ENCODE results near the gene ERG28.
"Not testable (repeated sequence)": the region's sequence is repeated elsewhere in the genome, so short reads cannot be mapped to it uniquely, and the experiment has no call there.

ERG28 gene, protein sequence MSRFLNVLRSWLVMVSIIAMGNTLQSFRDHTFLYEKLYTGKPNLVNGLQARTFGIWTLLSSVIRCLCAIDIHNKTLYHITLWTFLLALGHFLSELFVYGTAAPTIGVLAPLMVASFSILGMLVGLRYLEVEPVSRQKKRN

DNA sequence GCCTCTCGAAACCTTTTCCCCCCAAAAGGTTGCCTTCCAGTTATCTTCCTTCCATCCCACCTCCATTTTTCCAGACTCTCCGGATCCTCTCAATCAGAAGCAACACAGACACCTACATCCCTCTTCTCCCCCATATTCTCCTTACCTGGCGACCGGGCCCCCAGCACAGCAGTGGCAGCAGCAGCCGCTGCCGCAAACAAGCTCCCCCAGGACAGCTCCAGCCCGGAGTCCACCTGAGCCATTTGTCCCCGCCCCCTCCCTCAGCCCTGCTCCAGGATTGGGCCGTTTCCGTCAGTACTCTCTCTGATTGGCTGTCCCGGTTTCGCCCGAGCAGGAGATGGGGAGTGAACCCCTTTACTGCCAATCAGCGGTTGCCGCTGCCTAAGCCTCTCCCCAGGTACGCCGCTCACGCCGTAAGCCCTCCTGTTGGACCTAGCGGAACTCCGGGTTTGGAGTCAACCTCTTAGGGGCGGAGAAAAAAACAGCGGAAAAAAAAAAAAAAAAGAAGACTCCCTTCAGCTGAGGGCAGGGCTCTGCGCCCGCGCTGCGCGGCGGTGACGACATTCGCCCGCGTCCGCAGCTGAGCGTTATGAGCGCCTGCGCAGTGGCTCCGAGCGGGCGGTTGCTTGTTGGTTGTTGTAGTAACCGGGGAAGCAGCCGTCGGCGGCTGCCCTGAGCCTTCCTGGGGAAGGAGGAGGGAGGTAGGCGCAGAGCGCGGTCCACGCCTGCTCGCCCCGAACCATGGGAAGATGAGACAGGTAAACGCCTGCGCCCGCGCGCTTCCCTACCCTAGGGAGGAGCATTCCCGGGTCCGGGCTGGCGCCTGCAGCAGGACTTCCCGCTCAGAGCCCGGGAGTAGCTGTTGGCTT lies at the start of gene ERG28, which contains the start of gene TTLL5:
Gene ERG28, minus strand, starts transcription at position 247 of the 869 bp plus-strand sequence. CDS start 3,374 bp downstream, outside the sequence.
Gene TTLL5, plus strand, starts transcription at position 617 of the 869 bp plus-strand sequence. CDS start 1,904 bp downstream, outside the sequence.
- peak; percentile 82 for FAIRE-seq

DNA sequence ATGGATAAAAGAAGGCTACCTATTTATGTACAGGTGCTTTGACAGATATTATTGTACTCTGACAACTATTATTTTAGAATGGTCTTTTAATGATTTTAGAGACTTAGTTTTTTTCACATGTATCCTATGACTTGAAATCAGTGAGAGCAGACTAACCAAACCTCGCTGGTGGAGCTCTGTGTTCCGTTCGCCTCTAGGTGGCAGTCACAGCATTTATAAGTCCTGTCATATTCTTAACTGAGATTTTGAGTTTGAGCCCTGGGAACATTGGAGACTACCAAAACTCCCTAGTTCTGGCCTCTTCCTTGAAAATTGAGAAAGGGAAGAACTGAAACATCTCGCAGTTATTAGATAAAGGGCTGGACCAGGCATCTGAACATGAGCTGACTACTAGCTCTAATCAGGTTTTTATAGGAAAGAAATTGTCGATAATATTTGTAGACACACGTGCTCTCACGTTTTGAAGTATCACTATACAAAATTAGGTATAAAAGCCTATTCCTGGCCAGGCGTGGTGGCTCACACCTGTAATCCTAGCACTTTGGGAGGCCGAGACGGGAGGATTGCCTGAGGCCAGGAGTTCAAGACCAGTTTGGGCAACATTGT lies 48.6 kb upstream of the ERG28 start:
- peak; percentile 89 for FAIRE-seq

DNA sequence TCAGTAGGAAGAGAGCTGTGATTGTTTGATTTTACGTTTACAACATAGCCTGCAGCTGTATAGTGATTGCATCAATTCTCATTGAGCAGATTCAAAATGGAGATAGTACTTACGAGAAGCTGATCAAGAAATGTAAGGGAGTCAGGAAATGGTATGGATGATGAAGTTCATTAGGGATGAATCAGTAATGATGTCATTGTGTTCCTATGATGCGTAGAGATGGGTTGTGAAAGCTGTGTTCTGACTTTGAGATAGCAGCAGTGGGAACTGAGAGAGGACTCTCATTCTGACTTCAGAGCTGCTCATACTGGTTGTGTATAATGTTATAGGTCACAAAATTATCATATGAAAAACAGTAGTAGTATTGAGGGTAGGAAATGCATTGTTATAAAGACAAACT lies 44.3 kb upstream of the ERG28 start:
- FAIRE-seq: no peak

DNA sequence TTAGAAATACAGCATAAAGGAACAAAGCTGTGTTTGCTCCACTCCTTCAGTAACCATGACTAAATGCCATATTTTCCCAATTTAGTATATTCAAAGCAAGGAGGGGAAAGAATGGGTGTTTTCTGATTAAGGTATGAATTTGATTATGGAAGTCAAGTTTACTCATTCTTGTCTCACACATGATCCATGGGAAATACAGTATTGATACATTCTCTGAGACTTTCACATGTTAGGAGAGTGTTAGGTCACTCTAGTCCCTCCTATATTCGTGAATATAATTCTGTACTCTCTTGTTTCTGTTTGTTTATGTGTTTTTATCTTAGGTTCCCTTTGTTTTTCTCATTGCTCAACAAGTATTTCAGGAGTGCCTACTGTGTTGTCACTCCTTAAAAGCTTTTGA lies 42.8 kb upstream of the ERG28 start:
- no peak for FAIRE-seq

DNA sequence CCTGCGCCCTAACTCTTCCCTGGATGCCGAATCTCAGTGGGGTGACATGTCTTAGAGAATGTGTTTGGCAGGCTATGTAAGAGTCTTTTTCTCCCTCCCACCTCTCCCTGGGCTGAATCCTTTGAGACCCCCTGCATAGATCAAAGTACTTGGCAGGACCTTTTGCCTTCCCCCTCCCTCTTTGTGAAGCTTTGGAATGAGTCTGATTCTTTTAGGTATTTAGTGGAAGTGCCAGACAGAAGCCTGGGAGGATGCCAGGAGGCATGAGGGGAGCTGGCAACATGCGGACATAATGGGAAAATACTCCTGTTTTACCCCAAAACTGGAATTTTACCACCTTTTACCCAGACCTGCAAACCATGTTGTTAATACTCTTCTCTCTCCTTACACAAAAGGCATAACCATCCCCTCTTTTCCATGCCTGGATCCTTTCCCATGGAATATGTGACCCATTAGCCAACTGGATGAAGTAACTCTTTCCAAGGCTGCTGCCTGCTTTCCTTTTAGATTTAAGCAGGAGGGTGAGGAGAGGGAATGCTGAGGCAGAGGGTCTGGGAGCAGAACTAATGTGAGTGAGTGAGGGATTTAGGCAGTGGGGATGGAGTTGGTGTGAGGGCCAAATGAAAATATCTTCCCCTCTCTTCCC lies 42.1 kb upstream of the ERG28 start:
- FAIRE-seq: no peak

DNA sequence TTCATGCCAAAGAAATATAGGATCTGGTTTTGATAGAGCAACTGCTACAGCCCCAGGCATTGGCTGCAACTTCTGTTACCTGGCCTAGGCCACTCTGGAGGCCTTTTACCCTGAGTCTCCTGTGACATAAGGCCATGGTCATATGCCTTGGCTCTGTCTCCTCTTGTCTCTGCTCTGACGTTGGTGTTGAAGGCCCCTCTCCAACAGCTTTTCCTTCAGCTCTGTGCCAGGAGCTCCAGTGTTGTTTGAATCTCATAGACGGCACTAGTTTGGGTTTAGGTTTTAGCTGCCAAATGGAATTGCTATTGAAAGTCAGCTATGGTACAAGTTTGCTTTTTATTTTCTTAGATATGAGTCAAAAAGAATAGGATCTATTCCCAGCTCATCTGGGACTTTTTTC lies 41.4 kb upstream of the ERG28 start:
- FAIRE-seq: no peak

DNA sequence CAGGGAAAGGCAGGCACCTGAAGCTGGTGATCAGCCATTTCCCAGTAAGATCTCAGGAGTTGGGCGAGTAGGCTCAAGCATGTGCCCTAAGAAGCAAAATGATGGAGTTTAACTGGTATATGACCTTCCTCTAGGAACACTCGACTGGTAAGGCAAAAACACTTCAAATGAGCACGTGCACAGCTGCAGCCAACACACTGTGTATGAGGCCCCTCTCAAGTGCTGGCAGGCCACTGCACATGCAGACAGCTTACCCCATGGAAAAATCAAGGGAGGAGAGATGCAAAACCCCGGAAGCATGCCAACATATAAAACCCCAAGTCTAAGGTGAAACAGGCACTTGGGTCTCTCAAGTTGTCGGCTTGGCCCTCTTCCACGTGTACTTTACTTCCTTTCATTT lies 39.6 kb upstream of the ERG28 start:
- no peak for FAIRE-seq

DNA sequence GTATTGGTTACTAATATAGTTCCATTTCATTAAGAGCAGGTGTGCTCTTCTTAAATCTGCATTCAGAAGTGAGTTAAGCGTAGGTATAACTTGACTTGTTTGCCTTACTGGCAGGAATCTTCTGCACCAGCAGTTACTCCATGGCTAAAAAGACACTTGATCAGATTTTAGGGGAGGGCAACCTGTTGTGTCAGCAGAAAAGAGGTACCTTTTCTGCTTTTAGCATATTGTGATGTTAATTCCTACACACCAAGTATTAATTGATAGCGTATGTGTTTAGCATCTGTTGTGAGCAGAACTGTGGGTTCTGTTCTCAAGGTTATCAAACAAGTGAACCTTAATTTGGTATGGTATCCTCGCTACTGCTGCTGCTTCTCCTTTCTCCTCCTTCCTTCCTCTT lies 38.7 kb upstream of the ERG28 start:
- no peak for FAIRE-seq

DNA sequence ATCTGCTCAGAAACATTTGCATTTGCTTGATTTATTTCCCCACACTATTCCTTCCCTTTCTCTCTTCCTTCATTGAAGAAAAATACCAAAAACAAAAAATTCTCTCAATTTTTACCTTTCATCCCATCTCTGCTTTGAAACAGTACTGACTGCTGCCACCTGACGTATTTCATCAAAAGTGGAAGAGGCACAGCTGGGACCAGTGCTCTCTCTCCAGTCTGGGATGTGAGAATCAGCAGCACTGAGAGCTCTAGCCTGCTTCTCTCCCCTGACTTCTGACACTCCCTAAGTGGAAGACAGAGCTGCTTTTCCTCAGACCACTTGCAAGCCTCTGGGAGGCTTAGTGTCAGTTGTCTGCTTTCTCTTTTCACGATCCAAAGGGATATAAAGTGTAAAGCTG lies 37.2 kb upstream of the ERG28 start:
- FAIRE-seq: no peak

DNA sequence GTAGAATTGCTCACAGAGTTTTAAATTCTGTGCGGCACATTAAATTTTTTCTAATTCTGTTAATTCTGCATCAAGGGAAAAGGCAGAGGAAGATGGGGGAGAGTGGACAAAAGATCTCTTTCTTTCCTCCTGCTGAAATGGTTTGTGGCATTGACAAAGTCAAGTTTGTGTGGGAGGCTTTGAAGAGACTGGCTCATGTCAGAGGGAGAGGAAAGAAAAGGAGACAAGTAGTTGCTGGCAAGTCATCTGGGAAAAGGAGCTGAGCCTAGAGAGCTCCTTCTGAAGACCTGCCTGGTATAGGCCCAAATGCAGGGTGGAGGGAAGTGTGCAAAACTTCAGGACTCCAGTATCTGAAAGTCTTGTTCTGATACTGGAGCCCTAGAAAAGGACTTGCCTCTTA lies 36.7 kb upstream of the ERG28 start:
- no peak for FAIRE-seq

DNA sequence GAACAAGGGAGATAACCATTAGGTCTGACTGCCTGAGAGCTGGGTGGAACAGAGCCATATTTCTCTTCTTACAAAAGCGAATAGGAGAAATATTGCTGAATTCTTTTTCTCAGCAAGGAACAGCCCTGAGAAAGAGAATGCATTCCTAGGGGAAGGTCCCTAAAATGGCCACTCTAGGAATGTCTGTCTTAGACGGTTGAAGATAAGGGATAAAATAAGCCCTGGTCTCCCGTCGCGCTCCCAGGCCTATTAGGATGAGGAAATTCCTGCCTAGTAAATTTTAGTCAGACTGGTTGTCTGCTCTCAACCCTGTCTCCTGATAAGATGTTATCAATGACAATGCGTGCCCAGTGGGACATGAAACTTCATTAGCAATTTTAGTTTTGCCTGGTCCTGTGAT lies 34.3 kb upstream of the ERG28 start:
- not testable (repeated sequence) for FAIRE-seq

DNA sequence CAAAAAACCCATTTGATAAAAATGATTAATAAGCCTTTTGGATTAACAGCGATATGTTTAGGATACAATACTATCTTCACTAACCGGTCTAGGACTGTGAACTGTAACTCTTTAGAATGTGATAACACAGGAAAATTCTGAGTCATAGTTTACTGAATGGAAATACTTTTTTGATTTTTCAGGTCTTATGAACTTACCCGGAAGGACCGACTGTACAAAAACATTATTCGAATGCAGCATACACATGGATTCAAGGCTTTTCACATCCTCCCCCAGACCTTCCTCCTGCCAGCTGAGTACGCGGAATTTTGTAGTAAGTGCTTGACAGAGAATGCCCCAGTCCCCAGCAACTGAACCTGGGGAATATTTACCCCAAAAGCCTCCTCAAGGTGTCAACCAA lies 29.3 kb upstream of the ERG28 start:
- no peak for FAIRE-seq

DNA sequence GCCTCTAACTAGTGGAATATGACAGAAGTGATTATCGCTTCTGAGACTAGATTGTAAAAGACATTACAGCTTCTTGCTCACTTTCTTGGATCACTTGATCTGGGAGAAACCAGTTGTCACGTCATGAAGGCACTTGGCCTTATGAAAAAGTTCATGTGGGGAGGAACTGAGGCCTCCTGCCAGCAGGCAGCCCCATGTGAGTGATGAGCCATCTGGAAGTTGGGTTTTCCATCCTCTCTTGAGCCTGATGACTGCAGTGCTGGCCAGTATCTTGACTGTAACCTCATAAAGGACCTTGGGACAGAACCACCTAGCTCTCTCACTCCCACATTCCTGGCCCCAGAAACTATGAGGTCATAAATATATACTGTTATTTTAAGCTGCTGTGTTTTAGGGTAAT lies 28.3 kb upstream of the ERG28 start:
- FAIRE-seq: no peak

DNA sequence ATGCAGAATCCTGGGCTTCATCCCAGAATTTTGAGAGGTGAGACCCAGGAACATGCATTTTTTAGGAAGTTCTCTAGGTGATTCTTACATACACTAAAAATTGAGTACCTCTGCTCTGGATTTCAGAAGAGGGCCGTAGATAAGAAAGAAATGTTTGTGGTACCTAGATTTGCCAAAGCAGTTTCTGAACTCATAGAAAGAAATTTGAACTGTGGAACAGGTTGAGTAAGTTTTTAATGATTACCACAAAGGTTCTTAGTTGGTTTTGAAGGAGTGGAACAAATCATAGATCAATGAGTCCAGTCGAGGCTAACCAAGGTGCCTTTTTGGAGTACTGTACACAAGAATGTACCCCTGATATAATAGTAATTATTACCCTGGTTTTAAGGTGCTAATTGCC lies 25.2 kb upstream of the ERG28 start:
- no peak for FAIRE-seq

DNA sequence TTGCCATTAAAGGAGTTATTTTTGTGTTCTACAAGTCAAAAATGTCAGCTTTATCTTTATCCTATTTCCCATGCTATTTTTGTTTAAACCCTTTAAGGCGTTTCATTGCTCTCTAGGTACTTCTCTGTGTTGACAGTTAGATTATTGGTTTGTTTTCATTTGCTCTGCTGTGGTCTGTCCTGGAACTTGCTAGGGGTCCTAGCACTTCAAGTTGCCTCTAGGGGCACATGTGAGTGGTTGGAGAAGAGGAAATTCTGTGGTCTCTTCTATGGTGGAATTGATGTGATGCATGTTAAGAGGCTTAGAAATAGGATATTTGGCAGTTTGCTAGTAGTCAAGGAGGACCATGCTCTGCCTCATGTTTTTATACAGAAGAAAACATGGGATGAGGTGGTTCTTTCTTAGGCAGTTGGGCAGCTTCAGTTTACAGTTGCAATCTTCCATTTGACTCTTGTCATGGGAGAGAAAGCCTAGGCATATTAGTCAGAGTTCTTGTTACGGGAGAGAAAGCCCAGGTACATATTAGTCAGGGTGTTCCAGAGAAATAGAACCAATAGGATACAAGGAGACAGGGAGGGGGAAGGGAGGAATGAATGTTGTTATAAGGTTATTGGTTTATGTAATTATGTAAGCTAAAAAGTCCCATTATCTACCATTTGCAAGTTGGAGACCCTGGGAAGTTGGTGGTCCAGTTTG lies 14.7 kb upstream of the ERG28 start:
- no peak for FAIRE-seq

DNA sequence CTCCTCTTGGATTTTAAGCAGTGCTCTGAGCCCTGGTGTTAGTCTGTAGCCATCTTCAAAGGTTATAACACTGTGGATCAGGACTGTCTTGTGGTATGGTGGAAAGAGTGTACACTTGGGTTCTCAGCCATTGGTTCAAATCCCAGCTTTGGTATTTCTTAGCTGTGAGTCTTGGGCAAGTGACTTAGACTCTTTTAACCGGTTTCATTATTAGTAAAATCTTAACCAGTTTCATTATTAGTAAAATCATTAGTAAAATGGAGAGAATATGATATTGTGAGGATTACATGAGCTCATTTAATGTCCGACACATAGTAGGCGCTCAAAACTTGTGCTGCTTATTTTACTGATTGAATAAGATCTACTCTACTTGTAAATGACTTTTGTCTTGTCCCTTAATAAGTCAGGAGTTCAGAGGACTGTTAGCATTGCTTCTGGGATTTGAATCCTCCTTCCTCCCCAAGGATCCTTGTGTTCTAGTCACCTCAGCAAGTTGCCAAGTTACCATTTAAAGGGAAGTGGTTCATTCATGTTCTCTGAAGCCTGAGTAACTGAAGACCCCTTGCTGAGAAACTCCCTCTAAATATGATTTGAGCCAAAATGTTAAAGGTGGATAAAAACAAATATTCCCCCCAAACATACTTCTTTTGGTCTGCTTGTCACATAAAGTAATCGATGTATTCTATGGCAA lies 12.8 kb upstream of the ERG28 start:
- FAIRE-seq: no peak

DNA sequence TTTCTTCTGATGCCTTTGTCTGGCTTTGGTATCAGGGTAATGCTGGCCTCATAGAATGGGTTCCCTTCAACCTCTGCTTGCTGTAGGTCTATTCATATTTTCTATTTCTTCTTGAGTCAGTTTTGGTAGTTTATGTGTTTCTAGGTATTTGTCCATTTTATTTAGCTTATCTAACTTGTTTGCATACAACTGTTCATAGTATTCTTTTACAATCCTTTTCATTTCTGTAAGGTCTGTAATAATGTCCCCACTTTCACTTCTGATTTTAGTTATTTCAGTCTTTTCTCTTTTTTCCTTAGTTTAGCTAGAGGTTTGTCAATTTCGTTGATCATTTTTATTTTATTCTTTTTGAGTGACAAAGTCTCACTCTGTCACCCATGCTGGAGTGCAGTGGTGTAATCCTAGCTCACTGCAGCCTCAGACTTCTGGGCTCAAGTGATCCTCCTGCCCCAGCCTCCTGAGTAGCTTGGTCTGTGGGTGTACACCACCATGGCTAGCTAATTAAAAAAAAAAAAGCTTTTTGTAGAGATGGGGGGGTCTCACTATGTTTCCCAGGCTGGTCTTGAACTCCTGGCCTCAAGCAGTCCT lies 12.0 kb upstream of the ERG28 start:
- no peak for FAIRE-seq

DNA sequence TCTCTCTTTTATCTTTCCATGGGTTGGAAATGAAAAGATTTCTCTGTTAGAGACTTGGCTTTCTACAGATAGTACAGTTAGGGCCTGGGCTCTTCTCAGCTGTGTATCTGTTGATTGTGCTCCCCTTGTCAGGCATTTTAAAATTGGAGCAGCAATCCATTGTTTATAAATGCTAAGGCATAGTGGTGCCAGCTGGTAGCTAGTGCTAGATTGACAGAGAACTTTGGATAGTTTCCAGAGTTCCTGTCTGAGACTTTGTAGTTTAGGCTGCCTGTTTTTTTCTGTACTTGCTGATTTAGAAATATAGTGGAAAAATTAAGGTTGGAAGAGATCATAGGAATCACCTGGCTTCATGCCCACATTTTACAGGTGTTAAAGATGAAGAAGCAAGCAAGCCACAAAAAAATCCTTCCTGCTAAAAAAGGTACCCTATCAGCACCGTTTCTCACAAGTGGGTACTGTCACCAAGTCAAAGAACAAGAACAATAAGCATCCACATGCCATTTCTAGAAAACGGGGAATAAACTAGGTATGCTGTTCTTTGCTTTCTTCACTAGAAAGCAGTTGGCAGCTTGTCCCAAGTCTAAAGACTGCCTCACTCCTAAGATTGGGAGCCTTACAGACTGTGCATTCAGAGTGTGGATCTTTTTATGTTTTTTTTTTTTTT lies 6.6 kb upstream of the ERG28 start:
- no peak for FAIRE-seq

DNA sequence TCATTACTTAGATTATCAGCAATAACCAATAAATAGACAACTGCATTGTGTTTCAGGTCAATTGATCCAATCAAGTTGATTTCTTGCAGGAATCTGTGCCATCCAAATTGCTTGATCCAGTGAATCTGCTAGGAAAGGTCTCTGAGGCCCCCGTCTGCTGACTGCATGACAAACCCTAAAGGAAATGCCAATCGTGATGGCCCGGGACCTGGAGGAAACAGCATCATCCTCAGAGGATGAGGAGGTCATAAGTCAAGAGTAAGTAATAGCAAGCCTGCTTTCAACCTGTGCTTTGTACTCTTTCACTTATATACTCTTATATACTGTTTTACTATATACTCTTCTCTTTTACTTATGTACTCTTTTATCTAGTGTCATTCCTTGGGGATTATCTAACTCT lies 2.3 kb upstream of the ERG28 start:
- FAIRE-seq: no peak

DNA sequence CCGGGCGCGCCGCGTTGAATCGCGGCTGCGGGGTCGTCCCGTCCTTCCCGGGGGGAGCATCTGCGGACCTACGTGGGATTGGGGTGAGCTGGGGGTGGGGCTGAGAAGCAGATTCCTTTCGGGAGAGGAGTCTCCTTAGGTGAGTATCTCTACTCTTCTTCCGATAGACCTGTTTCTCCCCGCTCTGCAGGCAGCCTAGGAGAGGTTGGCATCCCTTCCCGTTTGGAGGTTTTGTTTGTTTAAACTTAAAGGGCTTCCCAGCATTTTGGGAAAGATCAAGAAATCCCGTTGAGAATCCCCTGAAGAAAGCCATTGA lies 781 bp upstream of the ERG28 start:
- FAIRE-seq: no peak

DNA sequence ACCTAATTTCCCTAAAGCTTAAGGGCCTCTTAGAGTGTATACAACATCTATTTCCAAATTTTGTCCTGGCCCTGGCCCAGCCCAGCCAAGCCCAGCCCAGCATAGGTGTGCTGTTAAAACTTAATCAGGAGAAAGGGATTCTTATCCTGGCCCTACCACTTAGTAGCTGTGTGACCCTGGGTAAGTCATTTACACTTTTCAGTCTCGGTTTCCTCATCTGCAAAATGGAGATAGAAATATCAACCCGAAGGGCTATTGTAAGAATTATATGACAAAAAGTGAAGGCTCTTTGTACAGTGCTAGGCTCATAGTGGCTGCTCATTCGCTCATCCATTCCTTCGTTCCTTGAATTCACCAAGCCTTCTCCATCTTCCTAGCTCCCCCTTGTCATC lies 442 bp downstream of the ERG28 start:
- FAIRE-seq: no peak

DNA sequence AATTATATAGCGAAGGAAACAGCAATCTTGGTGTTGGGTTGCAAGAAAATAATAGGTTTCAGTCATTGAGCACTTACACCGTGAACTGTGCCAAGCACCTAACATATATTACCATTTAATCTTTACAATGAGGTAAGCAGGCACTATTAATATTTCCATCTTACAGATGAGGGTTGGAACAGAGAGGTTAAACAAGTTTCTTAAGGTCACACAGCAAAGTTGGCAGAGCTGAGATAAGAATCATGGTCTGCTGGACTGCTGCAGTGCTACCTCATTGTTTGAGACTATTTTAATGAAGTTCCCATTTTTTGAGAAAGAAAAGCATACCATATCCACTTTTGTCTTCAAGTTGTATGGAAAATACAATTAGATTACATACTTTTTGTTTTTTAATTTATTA lies 1.7 kb downstream of the ERG28 start:
- FAIRE-seq: no peak

All from TTC549 (cell line).